Fibroblast of skin of left quadriceps (primary cell): ENCODE results near the gene GRID1.
"Not testable (repeated sequence)": the region's sequence is repeated elsewhere in the genome, so short reads cannot be mapped to it uniquely, and the experiment has no call there.

Experiments used
- DNase-seq, 2 experiments: peaks; one replicate each; pipeline ENCODE4 v3.0.0-alpha.2; 2013; ENCODE audit warnings: low read depth in 2 of 2

The GRID1 gene

DNA sequence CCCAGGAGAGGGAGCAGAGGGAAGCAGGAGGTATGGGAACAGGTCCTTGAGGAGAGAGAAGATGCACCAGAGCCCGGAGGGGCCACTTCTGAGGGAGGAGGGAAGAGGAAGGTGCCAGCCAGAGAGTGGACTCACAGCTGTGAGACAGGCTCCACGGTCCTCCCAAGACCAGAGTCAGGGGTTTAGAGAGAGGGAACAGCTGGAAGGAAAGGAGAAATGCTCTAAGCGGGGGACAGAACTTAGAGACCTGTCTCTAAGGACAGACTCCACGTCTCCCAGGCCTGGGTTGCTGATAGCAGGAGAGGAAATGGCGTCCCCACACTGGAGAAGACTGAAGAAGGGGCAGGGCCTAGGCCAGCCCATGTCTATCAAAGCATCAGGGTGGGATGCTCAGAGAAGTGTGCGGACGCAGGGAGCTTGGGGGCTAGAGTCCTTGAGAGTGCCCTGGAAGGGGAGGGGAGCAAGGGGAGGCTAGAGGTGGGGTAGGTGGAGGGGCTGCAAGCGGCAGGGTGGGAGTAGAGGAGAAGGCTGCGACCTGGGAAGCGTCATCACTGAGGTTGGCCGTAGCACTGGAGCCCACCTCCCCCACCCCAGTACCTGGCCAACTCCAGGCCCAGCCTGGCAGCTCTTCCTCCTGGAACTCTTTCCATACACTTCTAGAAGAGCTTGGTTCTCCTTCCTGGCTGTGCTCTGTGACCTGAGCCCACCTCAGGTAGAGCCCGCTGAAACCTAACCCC is 25.6 kb upstream of the GRID1 start:
- no peak for DNase-seq

DNA sequence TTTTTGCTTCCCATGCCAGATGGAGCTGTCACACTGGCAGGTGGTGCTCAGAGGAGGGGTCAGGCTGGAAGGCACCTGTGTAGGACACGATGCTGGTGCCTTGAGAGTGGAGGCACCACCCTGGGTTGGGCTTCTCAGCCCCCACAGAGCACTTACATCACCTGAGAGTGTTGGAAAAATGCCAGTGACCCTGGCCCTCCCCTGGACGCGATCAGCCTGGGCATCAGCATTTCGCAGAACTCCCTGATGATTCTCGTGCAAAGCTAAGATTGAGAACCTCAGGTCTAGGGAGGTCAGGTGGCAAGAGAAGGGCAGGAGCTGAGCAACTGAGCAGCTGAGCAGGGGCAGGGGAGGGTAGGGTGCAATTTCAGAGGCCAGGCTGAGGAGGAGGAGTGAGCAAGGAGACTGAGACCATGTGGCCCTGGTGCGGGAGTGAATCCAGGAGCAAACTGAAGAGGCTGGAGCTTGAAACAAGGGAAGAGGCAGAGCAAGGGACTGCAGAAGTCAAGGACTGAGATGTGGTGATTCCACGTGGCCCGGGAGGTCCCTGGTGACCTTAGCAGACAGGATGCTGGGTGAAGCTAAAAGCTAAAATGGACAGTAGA is 24.7 kb upstream of the GRID1 start:
- DNase-seq, result no peak

DNA sequence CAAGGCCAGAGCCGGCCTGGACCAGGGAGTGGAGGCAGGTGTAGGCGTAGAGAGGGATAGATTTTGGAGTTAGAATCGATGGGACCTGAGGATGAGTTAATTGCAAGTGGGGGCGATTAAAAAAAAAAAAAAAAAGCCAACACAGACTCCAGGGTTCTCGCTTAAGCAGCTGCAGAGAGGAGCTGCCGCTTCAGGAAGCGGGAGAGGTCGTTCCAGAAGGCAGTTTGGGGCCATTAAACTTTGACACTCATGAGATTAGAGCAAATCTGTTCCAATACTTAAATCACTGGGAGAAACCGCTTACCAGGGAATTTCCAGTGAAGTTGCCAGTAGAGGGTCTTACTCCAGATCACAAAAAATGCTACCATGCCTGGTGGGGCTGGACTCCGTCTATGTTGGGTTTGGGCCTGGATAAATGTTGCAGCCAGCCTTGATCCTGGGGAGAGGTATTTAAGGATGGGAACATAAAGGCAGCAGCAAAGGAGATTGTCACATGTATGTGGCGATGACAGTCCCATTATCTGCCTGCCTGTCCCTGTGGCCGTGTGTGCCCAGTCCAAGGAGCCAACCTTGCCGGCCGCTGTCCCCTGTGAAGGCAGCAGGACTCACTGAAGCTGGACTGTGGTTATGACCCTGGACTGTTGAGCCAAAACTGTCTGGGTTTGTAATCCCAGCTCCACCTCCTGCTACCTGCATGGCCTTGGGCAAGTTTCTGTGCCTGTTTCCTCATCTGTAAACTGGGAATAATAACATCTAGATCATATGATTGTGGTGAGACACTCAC is 23.9 kb upstream of the GRID1 start:
- DNase-seq, result no peak

- DNase-seq, result peak in 1 of 2 experiments; percentile 4
Measured at GRCh38 chr10:86389441-86390193, 23.0 kb upstream of the GRID1 start.

DNA sequence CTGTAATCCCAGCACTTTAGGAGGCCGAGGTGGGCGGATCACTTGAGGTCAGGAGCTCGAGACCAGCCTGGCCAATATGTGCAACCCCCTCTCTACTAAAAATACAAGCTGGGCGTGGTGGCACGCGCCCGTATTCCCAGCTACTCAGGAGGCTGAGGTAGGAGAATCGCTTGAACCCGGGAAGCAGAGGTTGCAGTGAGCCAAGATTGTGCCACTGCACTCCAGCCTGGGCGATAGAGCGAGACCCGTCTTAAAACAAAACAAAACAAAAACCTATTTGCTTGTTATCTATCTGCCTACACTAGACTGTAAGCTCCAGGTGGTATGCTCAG is 22.5 kb upstream of the GRID1 start:
- DNase-seq, result not testable (repeated sequence)

GRCh38 chr10:86388119-86388704 is 21.6 kb upstream of the GRID1 start:
- DNase-seq, result no peak

DNA sequence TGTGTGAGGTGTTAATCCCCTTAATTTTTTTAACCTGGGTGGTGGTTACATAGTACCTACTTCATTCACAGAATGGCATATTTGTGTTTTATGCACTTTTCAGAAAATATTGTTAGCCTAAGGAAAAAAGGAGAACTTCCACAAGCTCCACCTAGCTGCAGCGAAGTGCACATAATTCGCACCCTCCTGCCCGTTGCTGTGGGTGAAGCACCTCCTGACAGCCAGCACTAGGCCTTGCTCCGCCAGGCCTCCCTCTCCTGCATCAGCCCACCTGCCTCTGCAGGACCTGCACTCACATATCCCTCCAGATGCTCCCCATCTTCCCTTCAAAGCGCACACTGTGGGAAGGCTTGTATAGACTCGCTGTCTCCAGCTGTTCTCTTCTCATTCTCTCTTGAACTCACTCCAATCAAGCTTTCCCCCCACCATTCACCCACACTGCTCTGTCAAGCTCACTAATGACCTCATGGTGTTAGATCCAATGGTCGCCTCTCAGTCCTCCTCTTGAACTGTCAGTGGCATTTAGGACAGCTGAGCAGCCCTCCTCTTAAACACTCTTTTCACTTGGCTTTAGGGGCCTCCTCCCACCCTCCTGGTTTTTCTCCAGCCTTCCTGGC is 20.7 kb upstream of the GRID1 start:
- DNase-seq, result no peak

DNA sequence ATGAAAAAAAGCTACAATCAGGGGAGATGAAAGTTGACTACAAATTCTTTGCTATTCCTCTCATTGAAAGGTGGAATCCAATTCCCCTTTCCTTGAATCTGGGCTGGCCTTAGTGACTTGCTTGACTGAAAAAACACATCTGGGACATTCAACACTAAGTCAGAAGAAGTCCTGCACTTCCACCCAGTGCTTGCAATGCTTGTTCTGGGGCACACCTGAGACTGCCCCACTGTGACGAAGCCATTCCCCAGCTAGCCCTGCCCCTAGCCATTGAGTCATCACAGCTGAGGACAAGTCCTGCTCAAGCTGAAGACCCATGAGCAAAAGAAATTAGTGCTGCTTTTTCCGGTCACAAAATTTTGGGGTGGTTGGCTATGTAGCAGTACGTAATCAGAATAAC is 19.2 kb upstream of the GRID1 start:
- DNase-seq, result no peak

DNA sequence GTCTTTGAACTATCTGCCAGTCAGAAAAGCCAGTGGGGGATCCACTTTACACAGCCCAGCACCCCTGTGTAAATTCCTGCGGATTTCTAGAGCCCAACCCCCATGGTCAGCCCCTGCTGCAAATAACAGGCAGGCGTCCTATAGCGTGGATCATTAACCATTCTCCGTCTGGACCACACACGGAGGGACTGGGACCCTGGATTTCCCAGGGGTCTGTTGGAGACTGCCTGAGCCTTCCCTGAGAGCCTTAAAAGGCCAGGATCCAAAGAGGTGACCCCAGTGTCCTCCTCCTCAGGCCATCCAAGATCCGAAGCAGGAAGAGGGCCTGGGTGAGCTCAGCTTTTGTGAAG is 11.2 kb upstream of the GRID1 start:
- DNase-seq, result no peak

DNA sequence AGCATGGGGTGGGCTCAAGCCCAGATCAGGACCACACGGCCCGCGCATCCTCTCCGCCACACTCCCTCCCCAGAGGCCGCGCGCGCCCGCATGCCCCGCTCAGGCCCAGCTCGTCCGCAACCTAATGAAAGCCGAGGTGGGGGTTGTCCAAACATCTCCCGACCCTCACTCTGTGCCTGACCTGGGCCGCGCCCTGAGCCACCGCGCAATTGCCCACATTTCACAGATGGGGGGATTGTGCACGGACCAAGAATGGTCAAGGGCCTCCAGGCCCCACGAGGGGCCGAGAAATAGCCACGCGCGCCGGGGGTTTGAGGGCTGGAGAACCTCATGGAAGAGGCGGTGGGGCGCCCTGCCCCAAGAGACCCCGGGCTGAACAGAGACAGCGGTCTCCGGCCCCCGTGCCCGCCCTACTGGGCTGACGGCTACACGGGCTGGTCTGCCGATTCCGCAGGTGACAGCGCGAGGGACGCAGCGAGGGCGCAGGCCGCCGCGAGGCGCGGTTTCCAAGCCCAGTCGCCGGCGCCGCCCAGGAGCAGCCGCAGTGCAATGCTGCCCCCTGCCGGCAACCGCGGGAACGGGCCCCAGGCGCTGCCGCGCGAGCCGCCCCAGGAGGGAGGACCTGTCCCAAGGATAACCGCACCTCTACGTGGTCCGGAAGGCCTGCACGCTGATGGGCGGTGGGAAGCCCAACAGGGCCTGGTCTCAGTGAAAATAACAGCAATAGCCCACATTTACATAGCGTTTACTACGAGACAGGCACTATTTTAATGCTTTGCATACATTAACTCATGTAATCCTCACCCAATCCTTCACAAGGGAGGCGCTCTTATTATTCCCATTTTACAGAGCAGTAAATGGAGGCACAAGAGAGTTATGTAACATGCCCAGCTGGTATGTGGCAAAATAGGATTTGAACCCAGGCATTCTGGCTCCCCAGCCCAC is 10.5 kb upstream of the GRID1 start:
- peak in 1 of 2 experiments; percentile 5 for DNase-seq

GRCh38 chr10:86376403-86376802 is 9.8 kb upstream of the GRID1 start:
- no peak for DNase-seq

DNA sequence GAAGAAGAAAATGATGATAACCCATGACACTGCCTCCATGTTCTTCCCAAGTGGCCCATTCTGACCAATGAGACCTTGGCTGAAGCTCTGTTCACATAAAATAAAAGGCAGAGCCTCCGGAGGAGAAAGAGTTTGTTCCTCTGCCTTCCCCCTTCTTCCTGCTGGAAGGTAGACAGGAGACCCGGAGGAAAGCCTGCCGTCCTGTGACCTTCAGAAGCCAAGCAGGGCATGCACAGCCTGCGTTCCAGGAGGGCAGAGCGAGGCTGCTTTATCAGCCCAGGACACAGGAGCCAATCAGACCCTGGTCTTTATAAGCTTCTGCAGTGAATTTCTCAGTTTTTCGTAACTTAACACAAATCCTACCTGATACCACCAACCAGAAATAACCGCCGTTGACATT is 8.6 kb upstream of the GRID1 start:
- no peak for DNase-seq

GRCh38 chr10:86374664-86375063 is 8.1 kb upstream of the GRID1 start:
- DNase-seq, result no peak

DNA sequence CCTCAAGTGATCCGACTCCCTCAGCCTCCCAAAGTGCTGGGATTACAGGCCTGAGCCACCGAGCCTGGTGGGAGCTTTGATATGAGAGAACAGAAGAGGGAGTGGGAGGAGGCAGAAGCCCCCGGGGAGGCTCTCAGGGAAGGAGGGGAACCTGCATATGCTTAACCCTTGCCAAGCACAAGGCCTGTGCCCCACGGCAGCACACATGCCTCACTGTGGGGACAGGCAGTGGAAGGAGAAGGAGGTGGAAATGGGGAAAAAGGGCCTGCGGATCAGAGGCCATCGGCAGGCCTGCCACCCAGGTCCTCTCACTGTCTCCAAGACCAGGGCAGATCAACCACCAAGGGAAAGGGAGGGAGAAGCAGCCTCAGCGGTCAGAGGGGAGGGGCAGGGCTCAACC is 7.2 kb upstream of the GRID1 start:
- DNase-seq, result no peak

- DNase-seq, result no peak
Measured at GRCh38 chr10:86373251-86373650, 6.7 kb upstream of the GRID1 start.

- no peak for DNase-seq
Measured at GRCh38 chr10:86372784-86373239, 6.2 kb upstream of the GRID1 start.

DNA sequence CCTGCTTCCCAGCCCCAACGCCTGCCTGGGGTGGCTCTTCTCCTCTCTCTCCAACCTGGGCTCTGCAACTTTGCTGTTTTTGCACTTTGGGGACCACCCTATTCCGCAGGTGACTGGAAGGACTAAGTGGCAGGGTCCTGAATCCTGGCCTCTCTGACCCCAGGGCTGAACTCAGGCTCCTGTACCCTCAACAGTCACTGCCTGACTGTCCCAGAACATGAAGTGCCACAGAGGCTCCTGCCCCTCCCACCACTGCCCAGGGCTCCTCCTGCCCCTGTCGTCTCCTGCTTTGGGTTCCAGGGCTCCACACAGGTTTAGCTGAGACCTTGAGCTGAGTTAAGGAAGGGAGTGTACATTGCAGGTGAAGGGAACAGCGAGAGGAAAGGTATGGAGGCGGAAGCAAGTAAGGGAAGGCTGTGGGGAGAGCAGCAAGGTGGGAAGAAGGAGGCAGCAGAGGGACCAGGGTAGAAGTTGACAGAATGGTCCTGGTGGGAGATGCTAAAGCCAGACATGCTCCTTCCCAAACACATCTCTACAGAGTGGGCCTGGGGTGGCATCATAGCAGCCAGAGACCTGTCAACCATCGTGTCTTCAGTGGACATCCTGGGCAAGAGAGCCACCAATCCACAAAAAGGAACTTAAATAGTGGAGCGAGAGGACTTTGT is 5.7 kb upstream of the GRID1 start:
- no peak for DNase-seq

GRCh38 chr10:86371691-86372090 is 5.1 kb upstream of the GRID1 start:
- DNase-seq, result no peak

DNA sequence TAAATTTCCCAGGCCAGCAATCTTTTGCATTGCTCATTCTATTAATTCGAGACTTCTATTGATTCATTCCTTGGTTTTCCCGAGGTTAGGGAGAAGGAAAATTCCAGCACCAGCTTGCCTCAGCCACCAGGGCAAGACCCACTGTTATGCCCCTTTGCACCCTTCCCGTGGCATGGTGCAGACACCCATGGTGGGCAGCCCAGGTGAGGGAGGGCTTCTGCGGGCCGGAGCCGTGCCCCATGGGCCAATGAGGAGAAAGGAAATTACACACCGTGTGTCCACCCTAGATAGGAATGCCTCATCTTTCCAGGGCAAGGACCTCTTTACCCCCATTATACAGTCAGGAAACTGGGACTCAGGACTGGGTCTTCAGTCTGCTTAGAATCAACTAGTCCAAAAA is 4.5 kb upstream of the GRID1 start:
- DNase-seq, result no peak
